ENCODE measurements around the gene VILL. TPM values are rescaled to one million over a fixed set of nuclear protein-coding genes. Genes with fewer than 3 reads are reported as not detected.

Gene VILL
- total RNA-seq, 1 donor from 2014 or later, result 3.2 TPM

DNA sequence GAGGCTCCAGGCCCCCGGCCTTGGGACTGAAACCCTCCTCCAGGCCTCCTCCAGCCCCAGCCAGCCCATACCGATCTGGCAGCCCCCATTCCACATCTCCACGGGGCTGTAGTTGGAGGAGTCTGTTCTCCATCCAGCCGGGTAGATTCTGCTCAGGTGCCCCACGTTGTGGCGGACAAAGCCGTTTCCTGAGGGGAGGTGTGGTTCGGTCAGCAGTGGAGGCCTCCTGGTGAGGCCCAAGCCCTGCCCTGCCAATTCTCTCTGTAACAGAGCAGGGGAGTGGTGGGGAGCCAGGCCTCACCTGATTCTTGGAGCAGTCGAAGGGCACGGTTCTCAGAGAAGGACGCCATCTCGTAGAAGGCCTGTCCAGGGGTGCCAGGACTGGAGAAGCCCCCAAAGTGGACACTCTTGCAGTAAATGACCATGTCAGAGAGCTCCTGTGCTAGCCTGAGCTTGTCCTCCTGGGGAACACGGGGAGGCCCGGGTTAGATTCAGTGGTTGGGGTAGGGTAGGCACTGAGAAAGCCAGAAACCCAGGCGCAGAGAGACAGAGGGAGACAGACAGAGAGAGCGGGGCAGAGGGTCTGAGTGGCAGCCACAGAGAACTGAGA lies 18.5 kb downstream of the VILL start:
- peaks cover 1% of the 10 kb centered on the region for H3K36me3 Mint-ChIP-seq (ENCODE audit: unreplicated experiment)
- TF ChIP-seq, protein P1, sequence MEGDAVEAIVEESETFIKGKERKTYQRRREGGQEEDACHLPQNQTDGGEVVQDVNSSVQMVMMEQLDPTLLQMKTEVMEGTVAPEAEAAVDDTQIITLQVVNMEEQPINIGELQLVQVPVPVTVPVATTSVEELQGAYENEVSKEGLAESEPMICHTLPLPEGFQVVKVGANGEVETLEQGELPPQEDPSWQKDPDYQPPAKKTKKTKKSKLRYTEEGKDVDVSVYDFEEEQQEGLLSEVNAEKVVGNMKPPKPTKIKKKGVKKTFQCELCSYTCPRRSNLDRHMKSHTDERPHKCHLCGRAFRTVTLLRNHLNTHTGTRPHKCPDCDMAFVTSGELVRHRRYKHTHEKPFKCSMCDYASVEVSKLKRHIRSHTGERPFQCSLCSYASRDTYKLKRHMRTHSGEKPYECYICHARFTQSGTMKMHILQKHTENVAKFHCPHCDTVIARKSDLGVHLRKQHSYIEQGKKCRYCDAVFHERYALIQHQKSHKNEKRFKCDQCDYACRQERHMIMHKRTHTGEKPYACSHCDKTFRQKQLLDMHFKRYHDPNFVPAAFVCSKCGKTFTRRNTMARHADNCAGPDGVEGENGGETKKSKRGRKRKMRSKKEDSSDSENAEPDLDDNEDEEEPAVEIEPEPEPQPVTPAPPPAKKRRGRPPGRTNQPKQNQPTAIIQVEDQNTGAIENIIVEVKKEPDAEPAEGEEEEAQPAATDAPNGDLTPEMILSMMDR (IDR thresholded peaks at IDR 0.05; ENCODE audit: partially characterized antibody, unreplicated experiment), result no peak
- no peak overlapping the region for H3K4me3 Mint-ChIP-seq (ENCODE audit: unreplicated experiment)
- no peaks in the 10 kb centered on the region for H3K4me1 Mint-ChIP-seq (ENCODE audit: low read depth, unreplicated experiment)
- no peak overlapping the region for H3K27ac Mint-ChIP-seq (ENCODE audit: unreplicated experiment)
- DNase-seq, result no peak
- peaks cover 4% of the 10 kb centered on the region for H3K27me3 Mint-ChIP-seq (ENCODE audit: unreplicated experiment)
- H3K9me3 Mint-ChIP-seq (ENCODE audit: unreplicated experiment), result peaks cover 5% of the 10 kb centered on the region

DNA sequence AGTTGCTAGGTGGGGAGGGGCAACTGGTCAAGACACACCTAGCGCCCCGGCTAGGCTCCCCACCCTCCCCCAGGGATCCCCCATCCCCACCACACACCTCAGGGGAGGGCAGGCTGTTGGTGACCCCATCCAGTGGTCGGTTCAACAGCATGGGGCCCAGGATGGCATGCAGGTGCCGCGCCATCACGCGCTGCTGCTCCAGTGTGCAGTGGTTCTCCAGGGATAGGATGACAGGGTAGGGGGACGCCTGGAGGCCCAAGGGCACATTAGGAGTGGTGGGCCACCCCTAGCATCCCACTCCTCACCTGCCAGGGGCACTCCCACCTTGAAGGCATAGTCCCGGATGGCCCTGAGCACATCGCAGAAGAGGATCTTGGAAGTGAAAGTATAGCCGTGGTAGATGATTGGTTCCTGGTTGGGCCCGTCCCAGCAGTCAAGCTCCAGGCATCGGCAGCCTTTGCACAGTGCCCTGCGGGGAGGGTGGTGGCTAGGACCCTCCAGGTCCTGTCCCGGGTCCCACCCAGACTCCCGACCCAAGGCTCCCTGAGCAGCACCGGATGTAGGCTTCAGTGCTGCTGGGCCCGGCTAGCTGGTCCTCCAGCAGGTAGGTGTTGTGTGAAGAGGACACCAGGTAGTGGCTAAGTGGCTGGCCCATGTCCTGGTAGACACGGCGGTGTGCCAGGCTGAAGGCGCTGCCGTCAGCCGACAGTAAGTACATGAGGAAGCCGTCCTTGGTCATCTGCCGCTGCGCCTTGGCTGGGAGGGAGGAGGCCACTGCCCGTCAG lies 19.4 kb downstream of the VILL start:
- no peak for DNase-seq
- Mint-ChIP-seq H3K36me3 (ENCODE audit: unreplicated experiment) (peaks cover 10% of the 10 kb centered on the region), H3K9me3 (ENCODE audit: unreplicated experiment) (peaks cover 2% of the 10 kb centered on the region), H3K27me3 (ENCODE audit: unreplicated experiment) (peaks cover 4% of the 10 kb centered on the region), H3K27ac (ENCODE audit: unreplicated experiment) (no peak overlapping the region), H3K4me1 (ENCODE audit: low read depth, unreplicated experiment) (no peaks in the 10 kb centered on the region), H3K4me3 (ENCODE audit: unreplicated experiment) (no peak overlapping the region)
- TF ChIP-seq, protein P1 (IDR thresholded peaks at IDR 0.05; ENCODE audit: partially characterized antibody, unreplicated experiment), result no peak

DNA sequence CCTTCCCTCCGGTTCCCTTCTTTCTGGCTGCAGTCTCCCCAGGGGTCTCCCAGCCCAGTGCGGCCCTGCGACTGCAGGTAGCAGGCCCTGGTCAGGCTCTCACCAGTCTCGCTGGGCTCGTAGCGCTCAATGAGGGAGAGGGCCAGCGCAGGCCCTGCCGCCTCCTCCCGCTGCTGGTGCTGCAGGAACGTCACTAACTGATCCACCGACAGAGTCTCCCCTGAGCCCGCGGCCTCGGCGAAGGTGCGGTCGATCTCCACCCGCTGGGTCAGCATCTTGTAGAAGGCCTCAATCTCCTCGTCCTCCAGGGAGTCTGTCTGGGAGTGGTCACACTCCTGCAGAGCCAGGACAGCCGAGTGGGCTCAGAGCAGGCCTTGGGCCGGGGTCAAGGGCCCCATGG lies 20.5 kb downstream of the VILL start:
- TF ChIP-seq, protein P1 (IDR thresholded peaks at IDR 0.05; ENCODE audit: partially characterized antibody, unreplicated experiment), result no peak
- Mint-ChIP-seq H3K36me3 (ENCODE audit: unreplicated experiment) (peaks cover 16% of the 10 kb centered on the region), H3K27me3 (ENCODE audit: unreplicated experiment) (peaks cover 2% of the 10 kb centered on the region), H3K27ac (ENCODE audit: unreplicated experiment) (no peak overlapping the region), H3K4me3 (ENCODE audit: unreplicated experiment) (no peak overlapping the region), H3K9me3 (ENCODE audit: unreplicated experiment) (peaks cover 2% of the 10 kb centered on the region), H3K4me1 (ENCODE audit: low read depth, unreplicated experiment) (no peaks in the 10 kb centered on the region)
- DNase-seq, result no peak

DNA sequence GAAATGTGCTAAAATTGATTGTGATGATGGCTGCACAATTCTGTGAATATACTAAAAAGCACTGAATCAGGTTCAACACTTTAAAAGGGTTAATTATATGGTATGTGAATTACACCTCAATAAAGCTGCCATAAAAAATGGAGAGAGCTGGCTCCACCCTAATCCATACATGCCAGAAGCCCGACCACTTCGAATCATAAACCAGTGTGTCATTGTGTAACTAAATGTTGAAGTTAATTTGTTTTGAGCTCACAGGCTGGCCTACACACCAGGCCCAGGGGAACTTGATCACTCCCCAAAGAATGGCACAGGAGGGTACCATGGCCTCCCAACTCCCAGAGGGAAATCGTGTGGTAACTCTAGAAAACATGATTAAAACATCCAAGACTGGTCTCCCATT lies 24.9 kb downstream of the VILL start:
- Mint-ChIP-seq H3K27ac (ENCODE audit: unreplicated experiment) (no peak overlapping the region), H3K36me3 (ENCODE audit: unreplicated experiment) (peaks cover 23% of the 10 kb centered on the region), H3K4me3 (ENCODE audit: unreplicated experiment) (no peak overlapping the region), H3K27me3 (ENCODE audit: unreplicated experiment) (peaks cover 2% of the 10 kb centered on the region), H3K4me1 (ENCODE audit: low read depth, unreplicated experiment) (no peaks in the 10 kb centered on the region), H3K9me3 (ENCODE audit: unreplicated experiment) (peaks cover 5% of the 10 kb centered on the region)
- TF ChIP-seq, protein P1 (IDR thresholded peaks at IDR 0.05; ENCODE audit: partially characterized antibody, unreplicated experiment), result no peak
- DNase-seq, result no peak

GRCh38 chr3:38015984-38016383 lies 25.4 kb downstream of the VILL start:
- Mint-ChIP-seq H3K4me3 (ENCODE audit: unreplicated experiment) (no peak overlapping the region), H3K9me3 (ENCODE audit: unreplicated experiment) (peaks cover 5% of the 10 kb centered on the region), H3K27ac (ENCODE audit: unreplicated experiment) (no peak overlapping the region), H3K4me1 (ENCODE audit: low read depth, unreplicated experiment) (no peaks in the 10 kb centered on the region), H3K27me3 (ENCODE audit: unreplicated experiment) (no peaks in the 10 kb centered on the region), H3K36me3 (ENCODE audit: unreplicated experiment) (peaks cover 25% of the 10 kb centered on the region)
- no peak for DNase-seq
- TF ChIP-seq, protein P1 (IDR thresholded peaks at IDR 0.05; ENCODE audit: partially characterized antibody, unreplicated experiment), result no peak

Measured in glutamatergic neuron (in vitro differentiated cells).